Endothelial cell of umbilical vein (primary cell): Measurements from ENCODE around the gene STAT1.

Experiments used
- CTCF ChIP-seq, 2 donors: IDR thresholded peaks; 1 replicate in 1 of 2; 2 replicates in 1 of 2; pipeline ENCODE4 v1.5.1; 2011; ENCODE audit warnings: low read length in 2 of 2, mild to moderate bottlenecking in 2 of 2, moderate library complexity in 2 of 2, control low read depth in 1 of 2, inconsistent platforms in 1 of 2, low read depth in 1 of 2; ENCODE audit not compliant: insufficient read depth in 1 of 2; ENCODE audit errors: extremely low read depth in 1 of 2
- MYC ChIP-seq: IDR thresholded peaks from one replicate; pipeline ENCODE4 v1.6.1; 2011; ENCODE audit warnings: mild to moderate bottlenecking, low read depth, low read length
- POLR2A ChIP-seq: IDR thresholded peaks from 2 replicates; pipeline ENCODE4 v1.6.1; 2012; ENCODE audit warnings: low read depth, mild to moderate bottlenecking, control low read depth, low read length

GRCh38 chr2:190981733-190982132 is 32.2 kb downstream of the STAT1 start:
- TF ChIP-seq CTCF (IDR thresholded peaks at IDR 0.05; ENCODE audit: extremely low read depth in 1 of 2, insufficient read depth in 1 of 2, low read depth in 1 of 2, low read length in 2 of 2) (no peak), POLR2A (no peak), MYC (no peak)
